HG02840 (cell line): ENCODE data around the gene SSTR5.

Experiments
- ATAC-seq: cut with Tn5 transposase; IDR thresholded peaks from one replicate; pipeline ENCODE4 v1.9.1; 2021; ENCODE audit warnings: mild to moderate bottlenecking, moderate library complexity, moderate number of reproducible peaks; ENCODE audit not compliant: unreplicated experiment, low FRiP score

SSTR5 gene

DNA sequence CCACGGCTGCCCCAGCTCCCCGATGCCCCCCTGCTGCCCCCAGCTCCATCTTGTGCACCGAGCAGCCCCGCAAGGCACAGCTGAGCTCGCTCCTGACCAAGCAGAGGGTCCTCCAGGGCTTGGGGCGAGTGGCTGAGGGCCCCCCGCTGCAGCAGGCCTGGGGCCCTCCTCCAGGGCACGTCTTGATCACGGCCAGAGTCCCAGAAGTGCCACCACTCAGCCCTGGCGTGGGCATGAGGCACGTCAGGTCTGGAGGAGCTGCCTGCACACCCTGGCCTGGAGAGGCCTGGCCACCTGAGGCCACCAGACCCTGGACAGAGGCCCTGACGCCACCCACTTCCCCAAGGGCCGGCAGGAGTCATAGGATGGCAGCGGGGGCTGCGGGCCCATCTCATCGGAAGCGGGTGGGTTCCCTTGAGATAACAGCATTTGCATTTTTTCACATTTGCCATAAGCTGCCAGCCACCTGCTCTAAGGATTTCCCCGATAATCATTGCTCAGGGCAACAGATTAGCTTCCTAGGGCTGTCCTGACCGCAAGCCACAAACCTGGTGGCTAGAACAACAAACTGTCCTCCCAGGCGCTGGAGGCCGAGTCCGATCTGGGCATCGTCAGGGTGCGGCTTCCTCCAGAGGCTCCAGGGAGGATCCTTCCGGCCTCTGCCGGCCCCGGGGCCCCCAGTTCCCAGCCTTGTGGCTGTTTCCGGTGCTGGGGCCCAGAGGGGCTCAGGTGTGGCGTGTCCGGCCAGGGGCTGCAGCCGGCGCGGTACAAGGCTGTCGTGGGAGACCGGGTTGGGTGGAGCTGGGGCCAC is 47.4 kb downstream of the SSTR5 start:
- no peak for ATAC-seq

DNA sequence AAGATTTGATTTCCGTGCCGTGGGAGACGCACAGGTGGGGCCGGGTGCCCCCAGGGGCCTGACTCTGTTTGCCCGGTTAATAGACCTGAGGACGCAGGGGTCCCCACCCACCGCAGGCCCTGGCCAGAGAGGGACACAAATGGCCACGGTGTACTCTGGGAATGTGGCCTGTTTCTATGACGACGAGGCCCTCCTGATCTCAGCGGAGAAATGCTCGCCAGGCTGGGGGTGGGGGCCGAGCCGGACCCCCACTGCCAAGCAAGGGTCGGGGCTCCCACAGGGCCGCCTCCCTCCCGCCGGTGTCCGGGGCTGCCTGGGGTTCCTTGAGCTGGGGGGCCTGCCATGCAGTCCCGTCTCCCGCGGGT is 48.0 kb downstream of the SSTR5 start:
- no peak for ATAC-seq

DNA sequence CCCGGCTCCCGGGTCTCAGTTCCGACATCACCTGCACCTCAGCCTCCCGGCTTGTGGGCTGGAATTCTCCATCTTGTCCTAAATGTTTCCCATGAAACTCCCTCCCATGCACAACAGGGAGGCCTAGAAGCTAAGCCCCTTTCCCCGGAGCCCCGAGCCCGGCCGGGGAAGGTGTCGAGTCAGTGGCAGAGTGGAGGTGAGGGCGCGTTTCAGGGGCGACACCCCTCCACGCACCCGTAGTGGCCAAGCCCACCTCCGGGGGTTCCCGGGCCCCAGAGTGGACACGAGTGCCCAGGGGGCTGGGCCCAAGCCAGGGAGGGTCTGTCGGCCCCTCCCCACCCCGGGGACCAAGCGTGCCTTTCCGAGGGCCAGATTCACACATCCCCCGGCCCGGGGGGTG is 48.5 kb downstream of the SSTR5 start:
- ATAC-seq: no peak

DNA sequence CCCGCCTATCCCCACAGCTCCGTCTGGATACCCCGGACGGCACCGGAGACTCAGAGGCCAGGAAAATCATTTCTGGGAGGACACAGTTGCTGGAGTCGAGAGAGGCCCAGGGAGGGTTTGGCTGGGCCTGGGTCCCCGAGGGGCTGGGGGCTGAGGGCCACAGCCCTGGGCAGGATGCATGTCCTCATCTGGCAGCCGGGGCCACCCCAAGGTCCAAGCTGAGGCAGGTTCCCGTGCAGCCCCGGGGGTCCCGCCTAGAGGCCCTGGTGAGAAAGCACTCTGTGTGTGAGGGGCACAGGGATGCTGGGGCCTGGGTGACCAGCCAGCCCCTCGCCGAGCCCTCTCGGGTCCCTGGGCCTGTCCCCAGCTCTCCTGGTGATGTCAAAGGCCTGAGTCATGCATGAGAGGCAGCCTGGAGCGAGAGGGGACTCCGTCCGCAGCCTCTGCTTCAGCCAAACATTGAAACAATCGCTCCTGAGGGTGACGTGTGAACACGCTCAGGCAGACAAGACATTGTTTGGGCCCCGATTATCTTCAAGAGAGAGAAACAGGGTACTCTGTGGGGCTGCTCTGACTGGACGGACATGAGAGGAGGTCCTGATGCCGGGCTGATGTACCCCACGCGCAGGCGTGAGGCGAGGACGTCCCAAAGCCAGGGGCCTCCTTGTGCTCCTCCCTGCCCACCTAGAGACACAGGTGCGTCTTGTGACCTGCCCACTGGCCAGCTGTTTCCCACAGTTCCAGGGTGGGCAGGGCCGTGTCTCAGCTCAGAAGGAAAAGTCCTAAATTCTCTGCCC is 49.3 kb downstream of the SSTR5 start:
- ATAC-seq: no peak

GRCh38 chr16:1122398-1122765 is 49.8 kb downstream of the SSTR5 start:
- no peak for ATAC-seq

DNA sequence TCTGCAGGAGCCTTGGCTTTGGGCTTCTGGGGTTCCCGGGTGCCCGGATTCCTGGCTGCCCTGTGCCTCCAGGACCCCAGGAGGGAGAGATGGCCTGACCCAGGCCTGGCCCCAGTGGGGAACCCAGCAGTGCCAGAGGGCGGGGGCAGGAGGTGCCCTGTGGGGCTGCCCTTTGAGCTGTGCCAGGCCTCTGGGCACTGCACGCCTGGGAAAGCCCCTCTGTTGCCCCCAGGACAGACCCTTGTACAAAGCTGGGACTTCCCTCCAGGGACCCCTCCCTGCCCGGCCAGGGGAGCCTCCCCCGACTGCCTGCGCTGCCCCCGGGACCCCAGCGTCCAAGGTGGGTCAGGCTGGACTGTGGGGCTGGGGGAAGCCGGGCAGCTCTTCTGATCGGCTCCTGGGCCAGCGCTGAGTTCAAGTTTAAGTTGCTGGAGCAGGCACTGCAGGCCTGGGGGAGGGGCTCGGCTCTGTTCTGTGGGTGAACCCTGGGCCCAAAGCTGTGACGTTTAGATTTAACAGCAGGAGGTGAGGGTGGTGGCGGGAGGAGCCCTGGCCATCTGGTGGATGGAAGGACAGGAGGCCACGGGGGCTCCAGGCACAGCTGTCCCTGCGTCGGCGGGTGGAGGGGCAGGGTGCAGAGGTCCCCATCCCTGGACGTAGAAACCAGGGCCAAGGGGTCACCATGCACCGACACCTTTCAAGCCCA is 51.1 kb downstream of the SSTR5 start:
- no peak for ATAC-seq

DNA sequence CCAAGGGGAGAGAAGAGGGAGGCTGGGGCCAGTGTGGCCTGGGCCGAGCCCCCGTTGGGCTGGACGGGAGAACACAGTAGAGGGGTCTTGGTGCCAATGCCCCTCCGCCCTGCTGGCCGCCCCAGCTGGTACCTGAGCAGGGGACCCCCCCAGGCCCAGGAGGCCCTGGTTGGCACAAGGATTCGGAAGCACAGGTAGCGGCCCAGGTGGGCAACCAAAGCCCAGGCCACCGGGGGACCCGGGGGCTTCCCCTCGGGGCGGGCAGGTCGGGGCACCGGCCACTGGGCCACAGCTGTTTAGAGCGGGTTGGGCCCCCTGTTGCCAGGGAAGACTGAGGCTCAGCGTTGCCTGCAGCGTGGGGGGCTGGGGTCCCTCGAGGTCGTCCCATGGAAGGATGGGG is 51.7 kb downstream of the SSTR5 start:
- ATAC-seq: no peak

GRCh38 chr16:1124795-1125194 is 52.2 kb downstream of the SSTR5 start:
- no peak for ATAC-seq

DNA sequence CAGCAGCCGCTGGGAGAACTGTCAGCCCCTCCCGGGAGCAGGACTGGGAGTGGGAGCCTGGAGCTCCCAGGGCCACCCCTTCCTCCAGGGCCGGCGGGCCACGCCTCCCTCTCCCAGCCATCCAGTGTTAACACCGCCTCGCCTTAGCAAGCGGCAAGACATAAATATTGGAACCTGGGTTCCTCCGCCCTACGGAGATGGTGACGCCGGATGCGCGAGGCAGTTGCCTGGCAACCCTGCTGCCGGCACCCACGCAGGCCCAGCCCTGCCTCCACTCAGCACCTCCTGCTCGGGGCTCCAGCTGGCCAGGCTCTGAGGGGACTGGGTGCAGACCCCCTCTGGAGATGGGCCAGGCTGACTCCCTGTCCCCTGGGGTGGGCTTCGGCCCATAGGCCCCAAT is 52.9 kb downstream of the SSTR5 start:
- no peak for ATAC-seq

GRCh38 chr16:1126044-1126443 is 53.5 kb downstream of the SSTR5 start:
- ATAC-seq: no peak

DNA sequence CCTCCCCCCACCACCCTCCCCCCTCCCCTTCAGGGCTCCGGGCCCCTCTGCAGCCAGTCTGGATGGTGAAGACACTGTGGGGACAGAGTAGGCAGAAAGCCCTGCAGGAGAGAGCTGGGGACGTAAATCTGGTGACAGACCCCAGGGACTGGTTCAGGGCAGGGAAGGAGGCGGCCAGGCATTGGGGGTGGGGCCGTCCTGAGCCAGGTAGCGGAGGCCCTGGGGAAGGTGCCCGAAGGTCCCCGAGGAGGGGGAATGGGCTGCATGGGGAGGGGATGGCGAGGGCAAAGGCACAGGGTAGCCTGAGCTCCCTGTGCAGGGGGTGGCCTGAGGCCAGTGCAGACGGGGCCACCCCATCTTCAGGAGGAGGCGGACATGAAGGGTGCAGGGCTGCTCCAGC is 54.0 kb downstream of the SSTR5 start:
- no peak for ATAC-seq

DNA sequence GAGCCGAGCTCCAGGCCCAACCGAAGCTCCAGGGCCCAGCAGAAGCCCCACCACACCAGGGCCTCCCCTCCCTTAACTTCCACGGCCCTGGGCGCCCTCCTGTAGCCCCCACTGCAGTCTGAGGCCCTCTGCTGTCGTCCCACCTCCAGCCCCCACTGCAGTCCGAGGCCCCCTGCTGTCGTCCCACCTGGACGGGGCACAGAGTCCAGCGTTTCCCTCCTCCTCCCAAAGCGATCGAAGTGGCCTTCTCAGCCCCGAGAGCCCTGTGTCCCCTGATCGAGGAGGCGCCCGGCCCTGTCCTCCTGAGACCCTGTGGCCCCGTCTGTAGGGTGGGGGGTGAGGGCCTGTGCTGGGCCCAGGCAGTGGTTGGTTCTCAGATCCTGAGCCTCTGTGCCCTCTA is 54.6 kb downstream of the SSTR5 start:
- ATAC-seq: no peak

DNA sequence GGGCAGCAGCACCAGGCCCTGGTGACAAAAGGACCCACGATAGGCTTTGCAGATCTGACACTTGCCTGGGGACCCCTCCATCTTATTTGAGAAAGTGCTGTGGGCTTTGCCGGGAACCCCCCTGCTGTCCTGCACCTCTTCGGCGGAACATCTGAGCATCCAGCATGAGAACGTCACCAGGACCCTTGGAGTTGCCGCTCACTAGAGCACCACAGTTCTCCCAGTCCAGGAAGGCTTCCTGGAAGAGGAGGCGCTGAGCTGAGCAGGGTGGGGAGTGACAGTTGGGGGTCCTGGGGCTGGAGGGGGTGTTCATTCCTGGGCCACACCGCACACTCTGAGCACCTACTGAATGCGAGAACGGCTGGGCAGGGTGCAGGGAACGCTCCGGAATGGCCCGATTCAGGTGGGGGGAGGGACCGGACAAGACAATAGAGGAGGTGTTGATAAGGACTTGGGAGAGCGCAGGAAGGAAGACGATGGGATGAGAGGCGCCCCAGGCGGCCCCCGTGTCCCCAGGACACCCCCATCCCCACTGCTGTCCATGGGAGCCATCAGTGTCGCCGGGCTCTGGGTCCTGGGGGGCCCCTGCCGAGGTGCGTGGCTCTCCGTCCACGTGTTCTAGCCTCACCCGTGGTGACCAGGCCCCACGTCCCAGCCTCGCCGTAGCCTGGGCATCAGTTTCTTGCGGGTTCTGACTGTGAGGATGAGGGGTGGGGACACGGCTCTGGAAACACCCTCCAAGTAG is 55.6 kb downstream of the SSTR5 start:
- ATAC-seq: no peak

DNA sequence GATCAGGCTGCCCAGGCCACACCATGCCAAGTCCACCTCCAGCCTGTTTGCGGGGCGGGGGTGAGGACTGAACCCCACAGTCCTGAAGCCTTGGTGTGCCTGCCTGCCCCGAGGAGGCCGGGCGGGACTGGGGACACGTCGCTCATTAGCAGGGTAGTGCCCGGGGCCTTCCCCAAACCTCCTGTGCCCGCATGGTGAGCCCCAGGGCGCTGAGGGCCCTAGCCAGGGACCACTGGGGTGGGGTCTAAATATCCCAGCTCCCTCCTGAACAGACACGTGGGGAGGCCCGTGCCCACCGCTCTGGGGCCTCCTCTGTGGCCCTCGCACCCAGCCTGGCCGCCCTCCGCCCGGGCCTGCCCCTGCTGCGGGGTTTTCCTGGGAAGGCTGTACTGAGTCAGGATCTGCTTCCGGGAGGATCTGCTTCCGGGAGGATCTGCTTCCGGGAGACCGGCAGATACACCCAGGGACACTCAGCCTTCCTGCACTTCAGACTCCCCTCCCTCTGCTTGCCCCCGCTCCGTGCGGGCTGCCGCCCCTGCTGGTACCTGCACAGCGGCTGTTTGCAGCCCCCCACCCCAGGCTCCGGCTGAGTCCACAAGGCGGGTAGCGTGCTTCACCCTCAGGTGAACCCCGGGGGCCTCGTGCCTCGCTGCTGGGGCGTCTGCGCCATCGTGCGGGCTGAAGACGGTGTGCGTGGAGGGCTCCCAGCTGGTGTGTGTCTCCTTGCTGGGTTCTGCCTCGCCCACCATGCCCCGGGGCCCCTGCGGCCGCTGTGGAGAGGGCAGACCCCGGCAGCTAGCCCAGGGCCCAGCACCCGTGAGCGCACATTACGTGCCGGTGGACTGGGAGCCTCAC is 56.8 kb downstream of the SSTR5 start:
- no peak for ATAC-seq

DNA sequence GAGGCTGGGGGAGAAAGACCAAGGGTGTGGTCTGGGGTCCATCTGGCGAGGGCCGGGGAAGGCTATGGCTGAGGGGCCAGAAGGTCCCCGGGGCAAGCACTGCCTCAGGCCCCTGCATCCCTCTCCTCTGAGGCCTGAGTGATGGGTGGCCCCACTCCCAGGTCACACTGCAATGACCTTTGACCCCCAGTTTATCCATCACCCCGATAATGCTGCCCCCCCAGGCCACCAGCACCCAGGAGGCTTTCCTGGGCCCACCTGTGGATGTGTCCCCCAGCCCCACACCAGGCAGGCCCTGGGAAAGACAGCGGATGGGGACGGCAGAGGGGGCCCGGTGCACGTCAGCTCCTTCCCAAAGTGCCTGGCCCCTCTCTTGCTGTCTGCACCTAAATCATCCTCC is 57.8 kb downstream of the SSTR5 start:
- ATAC-seq: no peak
